ENCODE measurements around the gene ADAM23.

- TF ChIP-seq REST (IDR thresholded peaks at IDR 0.05; ENCODE audit: low read depth) (no peak), ZBTB7A (IDR thresholded peaks at IDR 0.05; ENCODE audit: low read depth) (no peak), CEBPB (IDR thresholded peaks at IDR 0.05) (no peak), EGR1 (IDR thresholded peaks at IDR 0.05) (no peak), TEAD4 (IDR thresholded peaks at IDR 0.05) (no peak), USF1 (IDR thresholded peaks at IDR 0.05) (no peak), RAD21 (IDR thresholded peaks at IDR 0.05; ENCODE audit: low read depth) (no peak), YY1 (IDR thresholded peaks at IDR 0.05; ENCODE audit: low read depth) (no peak), TCF12 (IDR thresholded peaks at IDR 0.05; ENCODE audit: low read depth) (no peak)
Observed at GRCh38 chr2:206615417-206616089, 172.2 kb downstream of the ADAM23 start.

Measured in Ishikawa (cell line).